ENCODE measurements around the gene ZNF775.

- TF ChIP-seq CTCF (conservative IDR thresholded peaks at IDR 0.05 in 1 of 2, IDR thresholded peaks at IDR 0.05 in 1 of 2; ENCODE audit: extremely low read depth in 1 of 2, insufficient read depth in 1 of 2, low read depth in 1 of 2, low read length in 2 of 2) (no peak), EZH2 (IDR thresholded peaks at IDR 0.05; ENCODE audit: borderline replicate concordance, low read length) (no peak)
These were observed 49.7 kb downstream of the ZNF775 start for GRCh38 chr7:150428671-150429451.
